Omental fat pad (tissue), 4 donors: Measurements from ENCODE around the gene FBXW7. TPM values are rescaled to one million over a fixed set of nuclear protein-coding genes. Genes with fewer than 3 reads are reported as not detected.

Experiments used
- ATAC-seq: fragments of 150-250 bp; one replicate; pipeline ENCODE4 v1.9.1; 2016; ENCODE audit warnings: mild to moderate bottlenecking, moderate library complexity; ENCODE audit not compliant: low FRiP score
- DNase-seq: peaks from one replicate; pipeline ENCODE4 v3.0.0-alpha.2; 2019; ENCODE audit warnings: low spot score
- CTCF ChIP-seq, 3 donors: fragments of 450-650 bp; IDR thresholded peaks; one replicate each; pipeline ENCODE4 v1.5.1; 2016 to 2017; ENCODE audit warnings: antibody characterized with exemption in 3 of 3, mild to moderate bottlenecking in 3 of 3, moderate library complexity in 2 of 3
- total RNA-seq, 4 donors: library from RNA; depleted of rRNA; stranded (reverse); fragments of >200 nt; gene quantifications; one replicate each; pipeline ENCODE4 v1.1.0, GENCODE V29; 2016

Gene FBXW7
- total RNA-seq, 4 donors from 2014 or later, result 44.3 to 62.0 (median 49.9) TPM

- ATAC-seq, result no peak
- TF ChIP-seq CTCF (IDR thresholded peaks at IDR 0.05), result no peak
- DNase-seq, result no peak
Observed at GRCh38 chr4:152352215-152352614, 183.7 kb downstream of the FBXW7 start.

- DNase-seq, result no peak
- no peak for ATAC-seq
Observed at GRCh38 chr4:152351080-152351479, 184.8 kb downstream of the FBXW7 start.

GRCh38 chr4:152348670-152349069 lies 187.2 kb downstream of the FBXW7 start:
- DNase-seq (no peak), ATAC-seq (no peak)
- TF ChIP-seq CTCF (IDR thresholded peaks at IDR 0.05), result no peak

More at GRCh38 chr4:152351080-152351479, 184.8 kb downstream of the FBXW7 start:
- no peak for TF ChIP-seq CTCF (IDR thresholded peaks at IDR 0.05)

- DNase-seq (no peak), ATAC-seq (no peak)
Observed at GRCh38 chr4:152346979-152347378, 188.9 kb downstream of the FBXW7 start.

GRCh38 chr4:152346526-152346925 lies 189.4 kb downstream of the FBXW7 start:
- ATAC-seq (no peak), DNase-seq (no peak)
- TF ChIP-seq CTCF (IDR thresholded peaks at IDR 0.05), result no peak

More at GRCh38 chr4:152346979-152347378, 188.9 kb downstream of the FBXW7 start:
- no peak for TF ChIP-seq CTCF (IDR thresholded peaks at IDR 0.05)

- TF ChIP-seq CTCF (IDR thresholded peaks at IDR 0.05), result no peak
- ATAC-seq (no peak), DNase-seq (no peak)
Observed at GRCh38 chr4:152344001-152344400, 191.9 kb downstream of the FBXW7 start.

- DNase-seq (no peak), ATAC-seq (no peak)
- no peak for TF ChIP-seq CTCF (IDR thresholded peaks at IDR 0.05)
Observed at GRCh38 chr4:152342293-152342692, 193.6 kb downstream of the FBXW7 start.
